H1 (cell line): Measurements from ENCODE around the gene ZNF189. TPM values are rescaled to one million over a fixed set of nuclear protein-coding genes. Genes with fewer than 3 reads are reported as not detected.

ENCODE experiments used
- CTCF ChIA-PET: fragments of 300-600 bp; sonication (Branson Sonifier 250); formaldehyde crosslinking; loops from one replicate; lab custom pipeline; 2021; ENCODE audit not compliant: partially characterized antibody; lab: Charles Lee
- POLR2A ChIA-PET: fragments of 300-600 bp; sonication (Branson Sonifier 250); formaldehyde crosslinking; loops from one replicate; lab custom pipeline; 2021; ENCODE audit warnings: inconsistent platforms; ENCODE audit not compliant: partially characterized antibody; lab: Charles Lee
- DNase-seq, 2 experiments: peaks; one replicate each; pipeline versions ENCODE4 v3.0.0 to v3.0.0-alpha.2; 2010 to 2022; ENCODE audit warnings: low spot score in 2 of 2, low read depth in 1 of 2, mixed read lengths in 1 of 2
- FAIRE-seq: peaks from 2 replicates; lab custom pipeline; 2011; peaks lifted over from hg19 to GRCh38; lab: Jason Lieb, UNC
- H2AFZ ChIP-seq: 2 replicates; pipeline ENCODE4 v1.8.1; 2012; ENCODE audit warnings: low read length, inconsistent platforms
- H2AK5ac ChIP-seq: 2 replicates; pipeline ENCODE4 v1.6.1; 2013; ENCODE audit warnings: low read depth, low read length
- H2BK120ac ChIP-seq: replicated peaks from 2 replicates; pipeline ENCODE3; 2013; ENCODE audit warnings: low read depth, low read length, inconsistent platforms
- H2BK12ac ChIP-seq: 2 replicates; pipeline ENCODE4 v1.6.1; 2013; ENCODE audit warnings: low read depth, low read length
- H2BK15ac ChIP-seq: 2 replicates; pipeline ENCODE4 v1.6.1; 2013; ENCODE audit warnings: low read length
- H2BK20ac ChIP-seq: 2 replicates; pipeline ENCODE4 v1.6.1; 2013; ENCODE audit warnings: low read length
- H2BK5ac ChIP-seq: 2 replicates; pipeline ENCODE4 v1.6.1; 2013; ENCODE audit warnings: low read depth, low read length
- H3K14ac ChIP-seq: 2 replicates; pipeline ENCODE4 v1.6.1; 2013; ENCODE audit warnings: inconsistent platforms; ENCODE audit not compliant: insufficient read length
- H3K18ac ChIP-seq: 2 replicates; pipeline ENCODE4 v1.6.1; 2013; ENCODE audit warnings: low read length; ENCODE audit errors: extremely low read depth
- H3K23ac ChIP-seq: 2 replicates; pipeline ENCODE4 v1.6.1; 2013; ENCODE audit warnings: inconsistent platforms; ENCODE audit not compliant: insufficient read length
- H3K23me2 ChIP-seq: 2 replicates; pipeline ENCODE4 v1.6.1; 2013; ENCODE audit warnings: low read depth, low read length
- H3K27ac ChIP-seq: 2 replicates; pipeline ENCODE4 v1.6.1; 2011; ENCODE audit warnings: low read depth, low read length, inconsistent platforms
- H3K27me3 ChIP-seq, 4 experiments: replicated peaks in 1 of 4; 1 replicate in 1 of 4; 2 replicates in 3 of 4; pipeline versions ENCODE4 v1.6.1 to v1.8.1; 2011 to 2013; ENCODE audit warnings: low read length in 3 of 4, mild to moderate bottlenecking in 3 of 4, inconsistent platforms in 2 of 4, mixed read lengths in 2 of 4, moderate library complexity in 1 of 4; ENCODE audit not compliant: control insufficient read depth in 3 of 4, insufficient read depth in 3 of 4; ENCODE audit errors: extremely low read depth in 1 of 4
- H3K36me3 ChIP-seq, 4 experiments: 2 replicates each; pipeline versions ENCODE4 v1.6.1 to v1.8.1; 2011 to 2013; ENCODE audit warnings: mild to moderate bottlenecking in 4 of 4, low read length in 3 of 4, moderate library complexity in 2 of 4, control low read depth in 1 of 4, inconsistent platforms in 1 of 4; ENCODE audit not compliant: insufficient read depth in 4 of 4, control insufficient read depth in 2 of 4
- H3K4ac ChIP-seq: replicated peaks from 2 replicates; pipeline ENCODE3; 2013; ENCODE audit warnings: low read length, low read depth, mixed read lengths, inconsistent platforms; ENCODE audit not compliant: insufficient read length
- H3K4me1 ChIP-seq, 4 experiments: replicated peaks in 1 of 4; 1 replicate in 1 of 4; 2 replicates in 3 of 4; pipeline versions ENCODE4 v1.6.1 to v1.8.1; 2011 to 2013; ENCODE audit warnings: low read length in 3 of 4, inconsistent platforms in 2 of 4, mixed read lengths in 1 of 4; ENCODE audit not compliant: insufficient read depth in 4 of 4, control insufficient read depth in 3 of 4
- H3K4me2 ChIP-seq, 2 experiments: 2 replicates each; pipeline versions ENCODE4 v1.6.1 to v1.8.1; 2011 to 2013; ENCODE audit warnings: low read depth in 2 of 2, low read length in 2 of 2, control low read depth in 1 of 2, inconsistent platforms in 1 of 2, mild to moderate bottlenecking in 1 of 2; ENCODE audit not compliant: insufficient read depth in 1 of 2
- H3K4me3 ChIP-seq, 4 experiments: fragments of 200-600, 300-600 bp in 1 of 4; sonication (generic), shearing (Covaris generic), sonication (Bioruptor Twin) in 1 of 4; 2 replicates each; pipeline versions ENCODE4 v1.5.1 to v1.8.1; 2011 to 2016; ENCODE audit warnings: low read length in 4 of 4, low read depth in 3 of 4, control low read depth in 2 of 4, inconsistent platforms in 2 of 4, mild to moderate bottlenecking in 2 of 4, mixed read lengths in 1 of 4, moderate library complexity in 1 of 4; ENCODE audit not compliant: insufficient read depth in 2 of 4; ENCODE audit errors: extremely low read depth in 1 of 4
- H3K56ac ChIP-seq: replicated peaks from 2 replicates; pipeline ENCODE3; 2013; ENCODE audit warnings: low read depth, mild to moderate bottlenecking, mixed read lengths, low read length, inconsistent platforms; ENCODE audit not compliant: insufficient read length
- H3K79me1 ChIP-seq: 2 replicates; pipeline ENCODE4 v1.6.1; 2013; ENCODE audit warnings: low read depth, low read length, control low read depth
- H3K79me2 ChIP-seq, 2 experiments: 2 replicates each; pipeline versions ENCODE4 v1.6.1 to v1.8.1; 2012 to 2013; ENCODE audit warnings: low read length in 2 of 2, mild to moderate bottlenecking in 2 of 2, inconsistent platforms in 1 of 2; ENCODE audit not compliant: insufficient read depth in 2 of 2, control insufficient read depth in 1 of 2
- H3K9ac ChIP-seq, 4 experiments: replicated peaks in 1 of 4; 1 replicate in 1 of 4; 2 replicates in 3 of 4; pipeline versions ENCODE4 v1.6.1 to v1.8.1; 2011 to 2013; ENCODE audit warnings: low read depth in 3 of 4, low read length in 3 of 4, control low read depth in 2 of 4, mild to moderate bottlenecking in 2 of 4, moderate library complexity in 2 of 4, inconsistent platforms in 1 of 4; ENCODE audit errors: extremely low read depth in 1 of 4
- H3K9me3 ChIP-seq, 2 experiments: 2 replicates each; pipeline versions ENCODE4 v1.6.1 to v1.8.1; 2012 to 2013; ENCODE audit warnings: mild to moderate bottlenecking in 2 of 2, moderate library complexity in 2 of 2, control low read depth in 1 of 2, inconsistent platforms in 1 of 2, low read depth in 1 of 2, low read length in 1 of 2, mixed read lengths in 1 of 2; ENCODE audit not compliant: insufficient read depth in 2 of 2
- H4K20me1 ChIP-seq, 2 experiments: replicated peaks in 1 of 2; 2 replicates each; pipeline versions ENCODE3 to v1.8.1; 2011 to 2013; ENCODE audit warnings: inconsistent platforms in 2 of 2, low read length in 2 of 2, mild to moderate bottlenecking in 1 of 2; ENCODE audit not compliant: insufficient read depth in 2 of 2, control insufficient read depth in 1 of 2
- H4K5ac ChIP-seq: 2 replicates; pipeline ENCODE4 v1.6.1; 2013; ENCODE audit warnings: low read length, low read depth, mixed read lengths, inconsistent platforms; ENCODE audit not compliant: insufficient read length
- H4K8ac ChIP-seq: 2 replicates; pipeline ENCODE4 v1.8.0; 2013; ENCODE audit warnings: mild to moderate bottlenecking, moderate library complexity, low read length, inconsistent platforms; ENCODE audit not compliant: insufficient read depth; ENCODE audit errors: extremely low read depth
- H4K91ac ChIP-seq: replicated peaks from 2 replicates; pipeline ENCODE3; 2013; ENCODE audit warnings: low read length, mixed read lengths, inconsistent platforms; ENCODE audit not compliant: insufficient read length
- BACH1 ChIP-seq: IDR thresholded peaks from 2 replicates; pipeline ENCODE4 v1.6.1; 2012; ENCODE audit warnings: low read length, improper control_type of control experiment
- BCL11A ChIP-seq, 2 experiments: IDR thresholded peaks; one replicate each; pipeline ENCODE4 v1.6.1; 2011; ENCODE audit warnings: low read depth in 2 of 2, low read length in 2 of 2, mild to moderate bottlenecking in 2 of 2
- BRCA1 ChIP-seq: IDR thresholded peaks from 2 replicates; pipeline ENCODE4 v1.6.1; 2012; ENCODE audit warnings: low read depth, low read length, improper control_type of control experiment
- CBX8 ChIP-seq: fragments of 300-800, 300-1000 bp; sonication (generic); IDR thresholded peaks from 2 replicates; pipeline ENCODE4 v1.7.1; 2016; ENCODE audit warnings: low read depth, low read length, borderline replicate concordance
- CEBPB ChIP-seq: IDR thresholded peaks from 2 replicates; pipeline ENCODE4 v1.6.1; 2012; ENCODE audit warnings: low read depth, low read length
- CTBP2 ChIP-seq: IDR thresholded peaks from 2 replicates; pipeline ENCODE4 v1.7.0; 2011; ENCODE audit warnings: borderline replicate concordance, mild to moderate bottlenecking, moderate library complexity, mixed read lengths, low read length; ENCODE audit not compliant: insufficient read depth, insufficient read length
- EZH2 ChIP-seq: fragments of 200-600 bp; sonication (generic); IDR thresholded peaks from 2 replicates; pipeline ENCODE4 v1.7.1; 2012; ENCODE audit warnings: low read depth, mild to moderate bottlenecking, moderate library complexity, low read length, inconsistent platforms; ENCODE audit not compliant: severe bottlenecking
- FOSL1 ChIP-seq: IDR thresholded peaks from 2 replicates; pipeline ENCODE4 v1.6.1; 2011; ENCODE audit warnings: mild to moderate bottlenecking, low read depth, low read length, moderate library complexity; ENCODE audit not compliant: insufficient read depth
- GTF2F1 ChIP-seq: IDR thresholded peaks from 2 replicates; pipeline ENCODE4 v1.6.1; 2012; ENCODE audit warnings: low read depth, low read length, improper control_type of control experiment, borderline replicate concordance
- KDM1A ChIP-seq: fragments of 200-600, 300-600 bp; sonication (generic); IDR thresholded peaks from 2 replicates; pipeline ENCODE4 v1.7.1; 2016; ENCODE audit warnings: mild to moderate bottlenecking, low read length, borderline replicate concordance
- KDM4A ChIP-seq: IDR thresholded peaks from one replicate; pipeline ENCODE4 v1.7.1; 2012; ENCODE audit warnings: low read depth, mild to moderate bottlenecking, moderate library complexity, low read length, inconsistent platforms; ENCODE audit not compliant: severe bottlenecking
- NRF1 ChIP-seq: IDR thresholded peaks from 2 replicates; pipeline ENCODE4 v1.6.1; 2011; ENCODE audit warnings: mild to moderate bottlenecking, low read depth, low read length, improper control_type of control experiment
- PHF8 ChIP-seq: fragments of 200-600 bp; sonication (generic); conservative IDR thresholded peaks from 2 replicates; pipeline ENCODE4 v1.7.1; 2012; ENCODE audit warnings: low read depth, mild to moderate bottlenecking, inconsistent platforms, low read length, moderate library complexity
- POLR2A ChIP-seq, 2 experiments: IDR thresholded peaks; 1 replicate in 1 of 2; 2 replicates in 1 of 2; pipeline ENCODE4 v1.6.1; 2011; ENCODE audit warnings: low read depth in 2 of 2, low read length in 2 of 2, mild to moderate bottlenecking in 2 of 2; ENCODE audit errors: control extremely low read depth in 1 of 2
- POU5F1 ChIP-seq: IDR thresholded peaks from 2 replicates; pipeline ENCODE4 v1.6.1; 2011; ENCODE audit warnings: low read depth, mild to moderate bottlenecking, low read length, moderate library complexity
- SUZ12 ChIP-seq: fragments of 200-600 bp; sonication (generic); IDR thresholded peaks from 2 replicates; pipeline ENCODE4 v1.6.1; 2012; ENCODE audit warnings: mild to moderate bottlenecking, inconsistent platforms, low read length, moderate library complexity, mixed read lengths
- polyA plus RNA-seq, 7 experiments: library from polyadenylated mRNA; depleted of rRNA in 3 of 7; stranded (reverse) in 5 of 7; unstranded in 2 of 7; fragments of >200 nt in 5 of 7; fragments of 200-250 nt in 2 of 7; gene quantifications; 1 replicate in 5 of 7; 2 replicates in 1 of 7; 4 replicates in 1 of 7; pipeline versions ENCODE4 v1.2.1 to v1.2.3, GENCODE V29; 2011 to 2013; ENCODE audit warnings: missing spikeins in 2 of 7, mixed read lengths in 2 of 7
- total RNA-seq: library from RNA; stranded (reverse); fragmentation: NEBNext Ultra II Directional; extraction: Animal tissue kit (Norgen Biotek cat#: 25700); gene quantifications from 2 replicates; pipeline ENCODE4 v1.2.1, GENCODE V29; 2021

ZNF189 gene
- total and polyA plus RNA-seq, 2 of the 8 experiments (the other 6 are each of a cell fraction or from before 2014, with no cell fraction given): 1.9 to 12.3 TPM

DNA sequence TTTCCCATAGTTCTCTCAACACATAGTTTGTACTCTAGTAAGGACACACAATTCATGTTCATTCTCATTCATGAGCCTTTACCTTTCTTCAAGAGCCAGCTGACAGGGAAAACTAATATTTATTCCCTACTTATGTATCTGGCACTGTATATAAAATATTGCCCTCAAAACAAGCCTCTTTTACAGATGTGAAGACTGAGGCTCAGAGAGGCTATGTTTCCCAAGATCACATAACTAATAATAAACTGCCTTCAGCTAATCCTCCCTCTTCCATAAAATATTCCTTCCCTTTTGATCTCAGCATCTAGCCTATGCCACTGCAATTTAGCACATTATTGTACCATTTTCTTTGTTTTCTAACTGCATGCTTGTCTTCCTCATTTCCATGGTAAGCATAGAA lies 18.7 kb downstream of the ZNF189 start:
- no peak overlapping the region for H3K27ac ChIP-seq
- H3K4me1 ChIP-seq: no peaks in the 10 kb centered on the region
- no peak overlapping the region for H3K14ac ChIP-seq
- H3K4me3 ChIP-seq: no peak overlapping the region
- H3K56ac ChIP-seq: no peak overlapping the region
- 0 out of 4 replicates have a peak, but pooled peaks cover 0 to 4% of the 10 kb centered on the region in 2 experiments for H3K9me3 ChIP-seq
- no peak overlapping the region for H3K9ac ChIP-seq
- no peaks in the 10 kb centered on the region for H4K20me1 ChIP-seq
- no peak overlapping the region for H2BK20ac ChIP-seq
- FAIRE-seq (no peak), DNase-seq (no peak)
- H2BK120ac ChIP-seq: no peak overlapping the region
- H2BK5ac ChIP-seq: no peak overlapping the region
- POLR2A ChIA-PET: no interaction called here
- no peak overlapping the region for H3K23ac ChIP-seq
- no peak overlapping the region for H4K8ac ChIP-seq
- H3K23me2 ChIP-seq: no peaks in the 10 kb centered on the region; the same call in 1 of the 2 replicates
- no peak overlapping the region for H3K4me2 ChIP-seq
- H4K5ac ChIP-seq: no peak overlapping the region
- no peak overlapping the region for H2AFZ ChIP-seq
- no peak overlapping the region for H4K91ac ChIP-seq
- no peaks in the 10 kb centered on the region for H3K79me1 ChIP-seq
- H3K18ac ChIP-seq: no peak overlapping the region
- H3K27me3 ChIP-seq: no peaks in the 10 kb centered on the region
- no peaks in the 10 kb centered on the region for H3K79me2 ChIP-seq
- H3K36me3 ChIP-seq: no peaks in the 10 kb centered on the region
- H2BK15ac ChIP-seq: no peak overlapping the region
- CTCF ChIA-PET: interaction anchor here (0.8 kb wide), 1 partner anchor 29 kb away, joined by 3 read pairs; no protein-coding TSS in a partner anchor
- no peak overlapping the region for H2BK12ac ChIP-seq
- H3K4ac ChIP-seq: no peak overlapping the region
- H2AK5ac ChIP-seq: no peak overlapping the region
- TF ChIP-seq POLR2A (IDR thresholded peaks at IDR 0.05; ENCODE audit: control extremely low read depth in 1 of 2, low read depth in 2 of 2, low read length in 2 of 2) (no peak), NRF1 (no peak), BCL11A (IDR thresholded peaks at IDR 0.05; ENCODE audit: low read depth in 2 of 2, low read length in 2 of 2) (no peak), PHF8 (no peak), GTF2F1 (no peak), CBX8 (no peak), KDM4A (no peak), BACH1 (no peak), POU5F1 (no peak), EZH2 (no peak), CEBPB (no peak), FOSL1 (no peak), BRCA1 (no peak), SUZ12 (no peak), CTBP2 (no peak), KDM1A (no peak)
